DLD1 (cell line): ENCODE data around the gene ZNF366.

Experiments used
- in situ Hi-C: cut with HindIII; loops from 2 replicates; pipeline ENCODE4 v1.10.0; 2017; ENCODE audit warnings: low sequenced_read_pairs

The ZNF366 gene

GRCh38 chr5:72498284-72498683 is 8.9 kb downstream of the ZNF366 start:
- in situ Hi-C loops: no loop called here

GRCh38 chr5:72497823-72498222 is 9.4 kb downstream of the ZNF366 start:
- in situ Hi-C loops: no loop called here

GRCh38 chr5:72495410-72495809 is 11.8 kb downstream of the ZNF366 start:
- in situ Hi-C loops: no loop called here

DNA sequence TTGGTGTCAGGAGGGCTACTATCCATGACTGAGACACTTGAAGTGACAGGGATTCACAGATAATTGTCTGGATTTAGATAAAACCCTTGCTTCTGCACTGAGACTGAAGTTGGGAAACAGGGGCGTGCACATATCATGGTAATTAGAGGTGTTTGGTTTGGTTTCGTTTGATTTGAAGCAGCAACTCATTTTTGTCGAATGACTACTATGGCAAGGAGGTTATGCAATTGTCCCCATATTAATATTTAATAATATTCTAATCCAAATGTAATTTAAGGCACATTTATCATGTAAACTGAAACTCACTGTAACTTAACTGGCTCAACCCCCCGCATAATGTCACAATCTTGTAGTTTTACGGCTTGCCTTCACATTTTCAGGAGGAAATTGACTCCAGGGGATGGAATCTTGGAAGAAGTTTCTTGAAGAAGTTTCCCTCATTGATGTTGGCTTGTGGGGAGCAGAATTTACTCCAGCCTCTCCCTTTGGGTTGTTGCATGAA is 12.5 kb downstream of the ZNF366 start:
- in situ Hi-C loops: no loop called here

DNA sequence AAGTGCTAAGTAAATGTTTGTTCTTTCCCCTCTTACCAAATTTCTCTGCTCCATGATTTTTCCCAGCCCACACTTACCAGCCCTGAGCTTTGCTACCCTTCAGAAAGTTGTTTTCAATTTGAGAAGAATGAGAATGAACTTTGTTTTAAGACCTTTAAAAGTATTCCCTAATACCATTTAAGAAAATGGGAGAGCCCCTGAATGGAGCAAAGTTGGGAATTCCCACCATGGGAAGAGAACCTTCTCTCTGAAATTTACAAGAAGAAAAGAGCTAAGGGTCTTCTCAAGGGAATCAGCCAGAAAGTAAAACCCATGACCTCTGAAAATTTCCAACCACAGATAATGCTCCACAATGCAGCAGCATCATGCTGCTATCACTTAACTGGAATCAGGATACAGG is 17.7 kb downstream of the ZNF366 start:
- in situ Hi-C loops: no loop called here

DNA sequence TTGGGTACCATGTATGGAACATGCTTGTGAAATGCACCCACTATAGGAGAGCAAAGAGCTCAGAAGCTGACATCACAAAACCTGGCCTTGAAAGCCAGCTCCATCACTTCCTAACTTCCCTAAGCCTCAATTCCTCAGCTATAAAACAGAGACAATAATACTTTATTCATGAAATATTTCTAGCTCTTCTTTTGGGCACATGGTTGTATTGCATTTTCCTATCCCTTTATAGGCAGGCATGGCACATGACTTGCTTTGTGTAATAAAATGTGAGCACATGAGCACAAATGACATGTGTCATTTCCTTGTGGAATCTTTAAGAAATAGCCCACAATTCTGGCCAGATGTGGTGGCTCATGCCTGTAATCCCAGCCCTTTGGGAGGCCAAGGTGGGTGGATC is 18.5 kb downstream of the ZNF366 start:
- in situ Hi-C loops: no loop called here

DNA sequence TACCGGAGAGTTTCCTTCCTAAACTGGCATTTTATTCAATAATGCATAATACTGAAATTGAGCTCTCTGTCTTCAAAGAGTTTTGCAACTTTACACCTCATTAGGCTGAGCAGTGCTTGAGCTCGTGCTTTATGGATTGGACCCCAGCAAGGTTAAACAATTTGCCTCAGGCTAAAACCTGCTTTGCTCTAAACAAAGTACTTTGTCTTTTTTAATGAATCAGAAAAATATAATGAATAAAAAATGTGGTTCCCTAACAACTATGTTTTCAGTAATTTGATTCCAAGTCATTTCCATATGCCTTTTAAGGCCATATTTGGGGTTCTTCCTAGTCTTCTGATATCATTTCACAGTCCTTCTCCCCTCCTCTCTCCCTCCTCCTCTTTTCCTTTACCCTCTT is 20.0 kb downstream of the ZNF366 start:
- in situ Hi-C loops: no loop called here

DNA sequence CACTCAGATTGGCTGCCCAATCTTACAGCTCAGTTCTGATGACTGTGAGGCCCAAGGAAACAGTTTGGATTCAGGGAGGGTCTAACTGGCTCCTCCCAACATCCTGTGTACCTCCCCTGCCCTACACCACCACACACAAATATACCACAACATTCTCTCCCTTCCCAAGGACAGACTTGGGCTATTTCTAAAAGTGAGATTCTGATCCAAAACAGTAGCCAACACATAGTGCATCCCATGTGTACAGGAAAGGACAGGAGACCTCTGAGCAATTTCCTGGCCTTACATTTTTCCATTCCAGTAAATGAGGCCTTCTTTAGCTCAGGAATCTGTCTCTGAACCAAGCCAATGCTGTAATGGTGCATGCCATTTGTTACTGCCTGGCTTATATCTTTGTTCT is 20.8 kb downstream of the ZNF366 start:
- in situ Hi-C loops: no loop called here

GRCh38 chr5:72485430-72485974 is 21.7 kb downstream of the ZNF366 start:
- in situ Hi-C loops: no loop called here

- in situ Hi-C loops: no loop called here
Measured at GRCh38 chr5:72482046-72482445, 25.2 kb downstream of the ZNF366 start.

- in situ Hi-C loops: no loop called here
Measured at GRCh38 chr5:72480841-72481240, 26.4 kb downstream of the ZNF366 start.

DNA sequence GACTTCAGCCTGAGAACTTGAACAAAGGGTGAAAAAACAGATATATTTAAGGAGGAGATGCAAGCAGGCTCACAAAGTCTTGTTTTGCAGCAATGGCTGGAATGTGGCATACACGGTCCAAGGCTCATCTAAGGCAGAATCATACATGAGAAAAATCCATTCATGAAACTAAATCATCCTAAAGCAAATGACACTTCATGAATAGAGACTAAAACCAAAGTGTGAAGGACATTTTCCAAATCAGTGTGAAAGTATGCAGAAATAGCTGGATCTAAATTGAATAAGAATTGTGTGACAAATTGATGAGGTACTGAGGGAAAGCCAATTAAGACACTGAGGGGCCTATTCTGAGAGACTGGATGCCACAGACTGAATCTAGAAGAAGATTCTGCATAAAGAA is 27.3 kb downstream of the ZNF366 start:
- in situ Hi-C loops: no loop called here

DNA sequence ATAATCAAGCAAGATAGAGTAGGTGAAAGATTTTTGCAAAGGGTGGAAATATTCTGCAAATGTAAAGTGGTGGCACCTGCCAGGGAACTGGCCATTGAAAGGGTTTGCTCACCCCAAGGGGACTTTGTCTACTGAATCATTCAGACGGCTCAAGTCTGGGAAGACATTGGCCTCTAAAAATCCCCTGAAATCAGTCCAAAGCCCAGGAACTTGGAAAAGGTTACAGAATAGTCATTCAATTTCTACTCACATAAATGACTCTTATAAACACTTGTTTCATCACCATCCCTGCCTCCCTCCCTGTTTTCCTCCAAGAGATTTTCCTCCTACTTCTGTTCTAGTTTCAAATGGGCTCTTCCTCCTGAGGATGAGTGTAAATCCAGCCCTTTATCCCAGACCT is 28.5 kb downstream of the ZNF366 start:
- in situ Hi-C loops: no loop called here

GRCh38 chr5:72478276-72478675 is 28.9 kb downstream of the ZNF366 start:
- in situ Hi-C loops: no loop called here

DNA sequence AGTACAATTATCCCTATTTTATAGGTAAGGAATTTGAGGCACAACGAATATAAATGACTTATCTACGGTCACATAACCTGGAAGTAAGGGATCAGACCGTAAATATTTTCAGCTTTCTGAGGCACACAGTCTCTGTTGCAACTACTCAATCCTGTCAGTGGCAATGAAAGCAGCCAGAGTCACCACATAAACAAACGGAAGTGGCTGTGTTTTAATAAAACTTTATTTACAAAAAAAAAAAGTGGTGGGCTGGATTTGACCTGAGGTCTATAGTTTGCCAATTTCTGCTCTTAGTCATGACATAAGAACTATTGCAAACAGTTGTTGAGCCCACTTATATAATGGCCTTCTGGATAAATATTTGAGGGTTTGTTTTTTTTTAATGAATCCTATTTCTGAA is 29.6 kb downstream of the ZNF366 start:
- in situ Hi-C loops: no loop called here

DNA sequence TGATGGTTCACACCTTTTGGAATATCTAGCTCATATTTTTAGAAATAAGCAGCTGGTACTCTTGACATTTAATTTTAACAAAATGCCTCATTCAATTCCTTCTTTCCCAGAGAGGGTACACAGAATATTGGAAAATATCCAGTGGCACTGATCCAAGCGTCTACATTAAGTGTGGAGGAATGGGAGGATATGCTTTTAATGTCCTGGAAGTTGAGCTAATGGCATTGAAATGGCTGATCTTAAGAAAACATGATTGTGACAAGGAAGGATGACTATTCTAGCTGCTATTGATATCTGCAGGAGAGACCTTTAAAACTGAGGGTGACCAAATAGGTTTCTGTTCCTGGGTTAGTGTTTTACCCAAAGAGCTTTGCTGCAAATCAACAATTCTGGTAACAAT is 30.0 kb downstream of the ZNF366 start:
- in situ Hi-C loops: no loop called here

DNA sequence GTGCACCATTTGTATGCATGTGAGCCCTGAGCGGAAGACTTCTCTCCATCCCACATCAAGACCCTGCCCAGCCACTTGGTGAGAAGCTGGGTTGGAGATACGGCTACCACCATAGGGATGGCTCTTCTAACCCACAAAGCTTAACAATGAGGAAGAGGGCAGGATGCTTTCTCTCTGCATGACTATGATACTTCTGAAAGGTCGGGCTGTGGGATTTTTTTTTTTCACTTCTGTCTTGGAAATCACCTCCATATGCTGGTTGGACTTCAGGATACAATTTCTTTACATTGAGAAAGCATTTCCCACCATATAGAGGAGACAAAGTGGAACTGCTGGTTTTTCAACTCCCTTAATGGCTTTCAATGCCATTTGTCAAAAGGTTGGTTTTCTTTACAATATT is 30.5 kb downstream of the ZNF366 start:
- in situ Hi-C loops: no loop called here

DNA sequence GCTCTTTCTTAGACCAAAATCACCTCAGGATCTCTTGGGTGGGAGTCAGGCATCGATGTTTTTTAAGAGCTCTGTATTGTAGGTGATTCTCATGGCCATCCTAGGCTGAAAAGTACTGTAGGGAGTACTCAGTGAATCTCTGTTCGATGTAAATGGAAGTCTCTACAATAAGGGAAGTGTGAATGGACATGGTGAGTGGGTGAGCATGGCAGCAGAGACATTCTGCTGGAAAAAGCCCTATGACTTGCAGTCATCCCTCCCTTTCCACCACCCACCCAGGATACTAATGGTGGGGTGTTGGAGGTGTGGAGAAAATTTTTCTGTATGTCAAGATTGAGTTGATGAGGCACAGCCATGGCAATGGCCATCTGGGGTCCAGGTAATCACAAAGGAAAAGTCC is 30.9 kb downstream of the ZNF366 start:
- in situ Hi-C loops: no loop called here

DNA sequence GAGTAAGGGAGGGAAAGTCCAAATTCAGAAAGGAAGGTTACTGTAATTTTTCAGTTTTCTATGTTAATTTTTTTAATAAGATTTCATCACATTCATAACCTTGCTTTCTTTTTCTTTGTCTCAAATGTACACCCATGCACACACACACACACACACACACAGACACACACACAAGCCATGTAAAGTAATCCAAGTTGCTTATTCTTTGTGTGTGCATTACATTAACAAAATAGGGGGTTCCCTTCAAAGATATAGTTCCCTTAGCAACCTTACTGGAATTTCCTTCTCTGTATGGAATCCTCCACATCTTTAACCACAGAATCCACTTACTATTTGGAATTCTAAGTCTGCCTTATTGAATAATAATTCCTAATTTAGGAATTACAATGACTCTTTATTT is 32.7 kb downstream of the ZNF366 start:
- in situ Hi-C loops: no loop called here

- in situ Hi-C loops: no loop called here
Measured at GRCh38 chr5:72474046-72474500, 33.1 kb downstream of the ZNF366 start.

GRCh38 chr5:72472666-72473422 is 34.4 kb downstream of the ZNF366 start:
- in situ Hi-C loops: no loop called here

DNA sequence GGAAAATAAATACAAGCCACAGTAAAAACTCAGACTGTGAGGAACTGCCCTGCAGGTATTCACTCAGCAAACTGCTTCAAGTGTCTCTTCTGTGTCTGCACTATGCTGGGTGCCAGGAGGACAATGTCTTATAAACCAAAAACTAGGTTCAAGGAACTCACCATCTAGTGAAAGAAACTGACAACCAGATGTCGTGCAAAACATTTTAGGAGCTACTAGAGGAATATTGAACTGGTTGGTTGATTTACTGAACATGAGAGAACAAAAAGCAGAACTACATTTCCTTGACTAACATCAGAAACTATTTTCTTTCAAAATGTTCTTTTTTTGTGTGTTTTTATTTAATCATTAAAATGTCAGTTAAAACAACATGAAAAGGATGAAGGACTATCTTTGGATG is 35.2 kb downstream of the ZNF366 start:
- in situ Hi-C loops: no loop called here

DNA sequence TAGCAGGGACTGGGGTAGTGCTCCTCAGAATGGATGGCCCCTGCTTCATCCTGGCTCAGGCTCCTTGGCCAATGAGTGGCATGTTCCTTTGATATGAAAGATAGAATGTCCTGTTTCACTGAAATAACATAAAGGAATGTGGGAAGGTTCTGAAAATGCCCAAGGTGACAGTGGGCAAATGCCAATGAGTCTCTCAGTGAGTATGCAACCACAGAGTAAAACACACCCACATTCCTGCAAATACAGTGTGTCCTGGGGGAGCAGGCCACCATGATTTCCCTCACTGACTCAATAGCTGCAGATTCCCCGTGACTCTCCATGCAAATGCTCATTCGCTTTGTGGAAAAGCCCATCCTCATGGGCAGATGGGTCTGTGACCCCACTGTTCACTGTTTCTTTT is 36.4 kb downstream of the ZNF366 start:
- in situ Hi-C loops: no loop called here
